ENCODE measurements around the gene MACROD1. TPM values are rescaled to one million over a fixed set of nuclear protein-coding genes. Genes with fewer than 3 reads are reported as not detected.

The MACROD1 gene
- total and polyA plus RNA-seq, 12 donors: 5.5 to 62.9 (median 26.8) TPM

DNA sequence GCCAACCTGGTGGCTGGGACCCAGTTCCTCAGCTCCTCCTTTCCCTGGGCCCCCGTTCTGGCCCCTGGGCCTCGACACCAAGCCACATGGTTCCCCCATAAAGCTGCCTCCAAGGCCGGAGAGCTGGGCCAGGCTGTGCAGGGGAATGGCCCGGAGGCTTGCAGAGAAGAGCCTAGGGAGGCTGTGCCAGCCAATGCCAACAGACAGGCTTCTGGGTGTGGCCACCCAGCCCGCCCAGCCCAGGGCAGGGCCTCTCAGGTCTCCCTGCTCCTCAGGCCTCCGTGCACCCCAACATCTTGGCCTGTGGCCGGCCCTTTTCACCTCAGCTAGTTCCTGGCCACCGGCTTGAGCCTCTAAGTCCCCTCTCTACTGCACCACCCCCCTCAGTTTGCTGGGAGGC is 147.6 kb downstream of the MACROD1 start:
- no peaks in the 10 kb centered on the region for H3K27me3 ChIP-seq
- peaks cover 4% of the 10 kb centered on the region in 2 donors for H3K4me1 ChIP-seq (replicated peaks in 1 of 2)
- TF ChIP-seq, protein P1, sequence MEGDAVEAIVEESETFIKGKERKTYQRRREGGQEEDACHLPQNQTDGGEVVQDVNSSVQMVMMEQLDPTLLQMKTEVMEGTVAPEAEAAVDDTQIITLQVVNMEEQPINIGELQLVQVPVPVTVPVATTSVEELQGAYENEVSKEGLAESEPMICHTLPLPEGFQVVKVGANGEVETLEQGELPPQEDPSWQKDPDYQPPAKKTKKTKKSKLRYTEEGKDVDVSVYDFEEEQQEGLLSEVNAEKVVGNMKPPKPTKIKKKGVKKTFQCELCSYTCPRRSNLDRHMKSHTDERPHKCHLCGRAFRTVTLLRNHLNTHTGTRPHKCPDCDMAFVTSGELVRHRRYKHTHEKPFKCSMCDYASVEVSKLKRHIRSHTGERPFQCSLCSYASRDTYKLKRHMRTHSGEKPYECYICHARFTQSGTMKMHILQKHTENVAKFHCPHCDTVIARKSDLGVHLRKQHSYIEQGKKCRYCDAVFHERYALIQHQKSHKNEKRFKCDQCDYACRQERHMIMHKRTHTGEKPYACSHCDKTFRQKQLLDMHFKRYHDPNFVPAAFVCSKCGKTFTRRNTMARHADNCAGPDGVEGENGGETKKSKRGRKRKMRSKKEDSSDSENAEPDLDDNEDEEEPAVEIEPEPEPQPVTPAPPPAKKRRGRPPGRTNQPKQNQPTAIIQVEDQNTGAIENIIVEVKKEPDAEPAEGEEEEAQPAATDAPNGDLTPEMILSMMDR (IDR thresholded peaks at IDR 0.05): no peak
- TF ChIP-seq POLR2A (IDR thresholded peaks at IDR 0.05): no peak
- 79 to 100% (median 89%) methylated on average over 2 to 8 of the region's 8 CpGs for WGBS, 4 donors
- intact Hi-C loops (cut with DNase I): no loop called here
- no peaks in the 10 kb centered on the region for H3K36me3 ChIP-seq (replicated peaks in 1 of 2)
- no peak for DNase-seq
- H3K4me3 ChIP-seq: no peak overlapping the region
- no peaks in the 10 kb centered on the region for H3K9me3 ChIP-seq (replicated peaks in 1 of 3)
- no peak overlapping the region for H3K27ac ChIP-seq

- intact Hi-C loops (cut with DNase I): no loop called here
Measured at GRCh38 chr11:64017945-64018224, 148.0 kb downstream of the MACROD1 start.

GRCh38 chr11:64015935-64016845 is 149.7 kb downstream of the MACROD1 start:
- Histone ChIP-seq H3K27ac (no peak overlapping the region), H3K4me3 (no peak overlapping the region), H3K36me3 (replicated peaks in 1 of 2) (no peaks in the 10 kb centered on the region), H3K4me1 (replicated peaks in 1 of 2) (peaks cover 4% of the 10 kb centered on the region in 2 donors), H3K27me3 (no peaks in the 10 kb centered on the region), H3K9me3 (replicated peaks in 1 of 3) (no peaks in the 10 kb centered on the region)
- TF ChIP-seq, protein P1 (IDR thresholded peaks at IDR 0.05): no peak
- no peak for TF ChIP-seq POLR2A (IDR thresholded peaks at IDR 0.05)
- DNase-seq: no peak
- WGBS, 4 donors: 89 to 92% (median 92%) methylated on average over 18 to 35 of the region's 35 CpGs
- intact Hi-C loops (cut with DNase I): no loop called here

More at GRCh38 chr11:64017945-64018224, 148.0 kb downstream of the MACROD1 start:
- no peaks in the 10 kb centered on the region for H3K36me3 ChIP-seq (replicated peaks in 1 of 2)
- H3K4me3 ChIP-seq: no peak overlapping the region
- no peaks in the 10 kb centered on the region for H3K27me3 ChIP-seq
- WGBS, 4 donors: 79 to 88% (median 83%) methylated on average over 2 to 7 of the region's 7 CpGs
- peaks cover 4% of the 10 kb centered on the region in 2 donors for H3K4me1 ChIP-seq (replicated peaks in 1 of 2)
- DNase-seq: no peak
- H3K9me3 ChIP-seq (replicated peaks in 1 of 3): no peaks in the 10 kb centered on the region
- TF ChIP-seq, protein P1 (IDR thresholded peaks at IDR 0.05): no peak
- no peak for TF ChIP-seq POLR2A (IDR thresholded peaks at IDR 0.05)
- no peak overlapping the region for H3K27ac ChIP-seq

- peaks cover 4% of the 10 kb centered on the region in 2 donors for H3K4me1 ChIP-seq (replicated peaks in 1 of 2)
- no peak for DNase-seq
- no peaks in the 10 kb centered on the region for H3K27me3 ChIP-seq
- H3K4me3 ChIP-seq: no peak overlapping the region
- no peak overlapping the region for H3K27ac ChIP-seq
- intact Hi-C loops (cut with DNase I): no loop called here
- 77 to 85% (median 80%) methylated on average over 6 to 20 of the region's 20 CpGs for WGBS, 4 donors
- TF ChIP-seq, protein P1 (IDR thresholded peaks at IDR 0.05): no peak
- TF ChIP-seq POLR2A (IDR thresholded peaks at IDR 0.05): no peak
- no peaks in the 10 kb centered on the region for H3K36me3 ChIP-seq (replicated peaks in 1 of 2)
- no peaks in the 10 kb centered on the region for H3K9me3 ChIP-seq (replicated peaks in 1 of 3)
Measured at GRCh38 chr11:64015510-64015909, 150.4 kb downstream of the MACROD1 start.

Data from adrenal gland (tissue), 12 donors.